Measurements from ENCODE around the gene EXOC6B. TPM values are rescaled to one million over a fixed set of nuclear protein-coding genes. Genes with fewer than 3 reads are reported as not detected.

EXOC6B gene
- total and polyA plus RNA-seq, 9 of the 15 experiments (the other 6 are each of a cell fraction or from before 2014, with no cell fraction given), result 0.28 to 4.2 (median 2.0) TPM

- BruUV-seq (replicated peaks), result no TSS peak
- no peak overlapping the region for H2AFZ ChIP-seq (ENCODE audit: low read depth, low read length)
- ChIA-PET CTCF (ENCODE audit: low intra/inter-chr PET ratio) (no interaction called here), POLR2A (interaction anchor here (1.4 kb wide), 1 partner anchor 9 kb away, joined by 6 read pairs; no protein-coding TSS in a partner anchor)
- no peak overlapping the region for H3K4me2 ChIP-seq (ENCODE audit: insufficient read depth, low read length)
- intact Hi-C loops (cut with micrococcal nuclease) (no loop called here), in situ Hi-C loops (cut with MboI) (no loop called here)
- FAIRE-seq, result no peak
- H3K27me3 ChIP-seq (ENCODE audit: control insufficient read depth in 2 of 2, insufficient read depth in 2 of 2, low read length in 2 of 2), result no peaks in the 10 kb centered on the region; a peak in 2 of 5 replicates
- H3K79me2 ChIP-seq (ENCODE audit: control insufficient read depth, insufficient read depth, low read length), result no peaks in the 10 kb centered on the region
- DNase-seq (ENCODE audit: extremely low read depth in 1 of 4, low spot score in 3 of 4), result no peak
- TF ChIP-seq SMC3 (conservative IDR thresholded peaks at IDR 0.05; ENCODE audit: insufficient read depth, low read depth, low read length) (no peak), HNRNPLL (IDR thresholded peaks at IDR 0.05; ENCODE audit: low read depth, low read length, poor library complexity, severe bottlenecking) (no peak), STAT5B (CRISPR knock-in tag; IDR thresholded peaks at IDR 0.05) (no peak), REST (IDR thresholded peaks at IDR 0.05; ENCODE audit: borderline replicate concordance) (no peak), REST (CRISPR knock-in tag; IDR thresholded peaks at IDR 0.05; ENCODE audit: low read depth) (no peak)
- no peak for ATAC-seq
- no peaks in the 10 kb centered on the region for H3K4me1 ChIP-seq (replicated peaks in 1 of 2; ENCODE audit: control insufficient read depth in 2 of 2, insufficient read depth in 2 of 2, low read length in 2 of 2)
- no peak overlapping the region for H3K4me3 ChIP-seq
- H3K9me3 ChIP-seq (replicated peaks; ENCODE audit: control insufficient read depth, insufficient read depth, low read depth, low read length), result no peaks in the 10 kb centered on the region
- H3K36me3 ChIP-seq (ENCODE audit: control insufficient read depth, insufficient read depth, low read length), result no peaks in the 10 kb centered on the region
- H3K9ac ChIP-seq (ENCODE audit: insufficient read depth in 1 of 2, low read depth in 2 of 2, low read length in 2 of 2), result no peak overlapping the region
- no peaks in the 10 kb centered on the region for H4K20me1 ChIP-seq (replicated peaks; ENCODE audit: control insufficient read depth, insufficient read depth, low read length)
- no peaks in the 10 kb centered on the region for H3K9me1 ChIP-seq (ENCODE audit: control insufficient read depth, insufficient read depth, low read length)
- WGBS (ENCODE audit: insufficient coverage, low coverage, missing lambda C conversion rate), result 0% methylated on average over 1 of the region's 1 CpG
- H3K27ac ChIP-seq (ENCODE audit: extremely low read depth, low read depth, low read length), result no peak overlapping the region
These were observed 36.6 kb downstream of the EXOC6B start for GRCh38 chr2:72789241-72789640.

All from K562 (cell line).